GM18505 (cell line): ENCODE data around the gene NHEJ1.

Experiments
- ATAC-seq: cut with Tn5 transposase; IDR thresholded peaks from one replicate; pipeline ENCODE4 v1.9.1; 2021; ENCODE audit not compliant: unreplicated experiment
- POLR2A ChIP-seq: IDR thresholded peaks from 4 replicates; pipeline ENCODE4 v1.6.1; 2011; ENCODE audit warnings: borderline replicate concordance; ENCODE audit not compliant: insufficient read depth, insufficient read length; ENCODE audit errors: extremely low read depth

The NHEJ1 gene

GRCh38 chr2:219056896-219057708 lies 103.5 kb downstream of the NHEJ1 start:
- ATAC-seq, result no peak
- TF ChIP-seq POLR2A, result no peak

GRCh38 chr2:219056176-219056895 lies 104.3 kb downstream of the NHEJ1 start:
- no peak for ATAC-seq
- TF ChIP-seq POLR2A, result no peak

- TF ChIP-seq POLR2A, result no peak
- ATAC-seq, result no peak
These were observed 105.4 kb downstream of the NHEJ1 start for GRCh38 chr2:219054956-219055903.

GRCh38 chr2:219049282-219049681 lies 111.3 kb downstream of the NHEJ1 start:
- no peak for ATAC-seq
- no peak for TF ChIP-seq POLR2A

GRCh38 chr2:219045937-219046550 lies 114.6 kb downstream of the NHEJ1 start:
- no peak for ATAC-seq
- no peak for TF ChIP-seq POLR2A

GRCh38 chr2:219042750-219043149 lies 117.9 kb downstream of the NHEJ1 start:
- ATAC-seq, result no peak
- no peak for TF ChIP-seq POLR2A

- TF ChIP-seq POLR2A, result no peak
- ATAC-seq, result no peak
These were observed 118.5 kb downstream of the NHEJ1 start for GRCh38 chr2:219042157-219042556.

- ATAC-seq, result no peak
- no peak for TF ChIP-seq POLR2A
These were observed 119.4 kb downstream of the NHEJ1 start, which contains the start of gene CFAP65 for GRCh38 chr2:219041252-219041651. Gene CFAP65, minus strand, starts transcription at chr2:219041516. Its CDS starts 2,468 bp downstream, at chr2:219039048.

- no peak for TF ChIP-seq POLR2A
- ATAC-seq, result no peak
These were observed 122.0 kb downstream of the NHEJ1 start for GRCh38 chr2:219038600-219038999.

GRCh38 chr2:219037783-219038499 lies 122.7 kb downstream of the NHEJ1 start:
- TF ChIP-seq POLR2A, result no peak
- ATAC-seq, result no peak

- no peak for ATAC-seq
- no peak for TF ChIP-seq POLR2A
These were observed 124.7 kb downstream of the NHEJ1 start for GRCh38 chr2:219035942-219036341.

GRCh38 chr2:219034823-219035222 lies 125.8 kb downstream of the NHEJ1 start:
- ATAC-seq, result no peak
- TF ChIP-seq POLR2A, result no peak
